GM23338 (cell line): ENCODE data around the gene CADPS. TPM values are rescaled to one million over a fixed set of nuclear protein-coding genes. Genes with fewer than 3 reads are reported as not detected.
A peak's percentile ranks its signal among the peaks of the same experiment; 100 is the strongest.

Experiments
- ATAC-seq: fragments of 200-7000 bp; cut with Tn5 transposase; 3 replicates; pipeline ENCODE4 v1.9.1; 2020
- DNase-seq: peaks from one replicate; pipeline ENCODE4 v3.0.0-alpha.2; 2015; ENCODE audit warnings: low spot score
- H2AFZ ChIP-seq: fragments of 200-600 bp; sonication (generic); 2 replicates; pipeline ENCODE4 v1.8.0; 2016; ENCODE audit warnings: antibody characterized with exemption, mild to moderate bottlenecking, moderate library complexity
- H3F3A ChIP-seq: fragments of 200-600 bp; sonication (generic); replicated peaks from 2 replicates; pipeline ENCODE4 v1.8.0; 2017; ENCODE audit warnings: antibody characterized with exemption, mixed run types, low read depth
- H3K27ac ChIP-seq: fragments of 200-600 bp; sonication (generic); 2 replicates; pipeline ENCODE4 v1.6.1; 2016; ENCODE audit warnings: low read depth
- H3K27me3 ChIP-seq: fragments of 200-600 bp; sonication (generic); 2 replicates; pipeline ENCODE4 v1.8.0; 2016; ENCODE audit warnings: mild to moderate bottlenecking, mixed run types, moderate library complexity; ENCODE audit not compliant: insufficient read depth
- H3K36me3 ChIP-seq: fragments of 200-600 bp; sonication (generic); 2 replicates; pipeline ENCODE4 v1.8.0; 2016; ENCODE audit warnings: mild to moderate bottlenecking; ENCODE audit not compliant: insufficient read depth
- H3K4me1 ChIP-seq: fragments of 200-600 bp; sonication (generic); 2 replicates; pipeline ENCODE4 v1.8.0; 2016; ENCODE audit warnings: mild to moderate bottlenecking, moderate library complexity; ENCODE audit not compliant: insufficient read depth
- H3K4me2 ChIP-seq: fragments of 200-600 bp; sonication (generic); 2 replicates; pipeline ENCODE4 v1.7.1; 2017; ENCODE audit warnings: mixed run types
- H3K4me3 ChIP-seq: fragments of 200-600 bp; sonication (generic); 2 replicates; pipeline ENCODE4 v1.6.1; 2016; ENCODE audit warnings: mixed run types
- H3K79me2 ChIP-seq: fragments of 200-600 bp; sonication (generic); replicated peaks from 2 replicates; pipeline ENCODE4 v1.8.0; 2017; ENCODE audit warnings: mild to moderate bottlenecking; ENCODE audit not compliant: insufficient read depth
- H3K9me2 ChIP-seq: fragments of 200-600 bp; sonication (generic); 2 replicates; pipeline ENCODE4 v1.8.0; 2017; ENCODE audit not compliant: insufficient read depth
- H4K20me1 ChIP-seq: fragments of 200-600 bp; sonication (generic); replicated peaks from 2 replicates; pipeline ENCODE4 v1.8.0; 2017; ENCODE audit warnings: mild to moderate bottlenecking; ENCODE audit not compliant: insufficient read depth
- H3K27ac Mint-ChIP-seq: 2 replicates; pipeline ENCODE4 v1.8.0; 2020; ENCODE audit warnings: inconsistent platforms, mild to moderate bottlenecking, moderate library complexity, mixed read lengths
- H3K27me3 Mint-ChIP-seq: 3 replicates; pipeline ENCODE4 v1.8.0; 2022; ENCODE audit warnings: low read depth, mild to moderate bottlenecking, moderate library complexity, mixed read lengths, inconsistent platforms; ENCODE audit not compliant: insufficient read depth, poor library complexity
- H3K36me3 Mint-ChIP-seq: 3 replicates; pipeline ENCODE4 v1.8.0; 2021; ENCODE audit warnings: low read depth, mild to moderate bottlenecking, inconsistent platforms, moderate library complexity, mixed read lengths
- H3K4me1 Mint-ChIP-seq: 3 replicates; pipeline ENCODE4 v1.8.0; 2020; ENCODE audit warnings: mild to moderate bottlenecking, inconsistent platforms, mixed read lengths
- H3K4me3 Mint-ChIP-seq: 3 replicates; pipeline ENCODE4 v1.8.0; 2021; ENCODE audit warnings: moderate library complexity, mild to moderate bottlenecking, inconsistent platforms, mixed read lengths
- H3K9me3 Mint-ChIP-seq: 3 replicates; pipeline ENCODE4 v1.8.0; 2020; ENCODE audit warnings: moderate library complexity, mild to moderate bottlenecking, inconsistent platforms, mixed read lengths
- CREB1 ChIP-seq: fragments of 250-450 bp; sonication (Bioruptor Pico); IDR thresholded peaks from 2 replicates; pipeline ENCODE4 v1.5.0; 2020; ENCODE audit warnings: low read depth, mild to moderate bottlenecking, moderate library complexity
- EZH2 ChIP-seq: fragments of 200-600 bp; sonication (generic); IDR thresholded peaks from one replicate; pipeline ENCODE4 v1.8.0; 2017; ENCODE audit warnings: antibody characterized with exemption, mild to moderate bottlenecking, low read depth; ENCODE audit not compliant: unreplicated experiment
- EZH2phosphoT487 ChIP-seq: fragments of 200-600 bp; sonication (generic); IDR thresholded peaks from one replicate; pipeline ENCODE4 v1.8.1; 2018; ENCODE audit warnings: antibody characterized with exemption; ENCODE audit not compliant: unreplicated experiment
- JUNB ChIP-seq: IDR thresholded peaks from one replicate; pipeline ENCODE4 v1.6.1; 2016; ENCODE audit warnings: antibody characterized with exemption; ENCODE audit not compliant: unreplicated experiment
- NANOG ChIP-seq: IDR thresholded peaks from 2 replicates; pipeline ENCODE4 v1.6.1; 2016; ENCODE audit warnings: antibody characterized with exemption, borderline replicate concordance
- POLR2AphosphoS5 ChIP-seq: IDR thresholded peaks from 2 replicates; pipeline ENCODE4 v1.6.1; 2016; ENCODE audit warnings: antibody characterized with exemption, low read depth
- ZNF331 ChIP-seq: fragments of 250-450 bp; sonication (Bioruptor Pico); IDR thresholded peaks from 2 replicates; pipeline ENCODE4 v1.5.0; 2020; ENCODE audit warnings: low read depth, mild to moderate bottlenecking, moderate library complexity
- ZNF462 ChIP-seq: fragments of 250-450 bp; sonication (Bioruptor Pico); IDR thresholded peaks from 2 replicates; pipeline ENCODE4 v1.5.0; 2020; ENCODE audit warnings: mild to moderate bottlenecking, moderate library complexity
- polyA plus RNA-seq: library from polyadenylated mRNA; unstranded; fragments of >200 nt; fragmentation: Nextera tagmentation; extraction: Ambion mirVana; gene quantifications from 2 replicates; pipeline ENCODE4 v1.2.1, GENCODE V29; 2016
- total RNA-seq: library from RNA; depleted of rRNA; stranded (reverse); fragments of >200 nt; shearing (Covaris generic); gene quantifications from 2 replicates; pipeline ENCODE4 v1.2.3, GENCODE V29; 2014
- TF ChIP-seq, protein P1 (sequence below), 2 experiments: fragments of 200-600 bp in 1 of 2; sonication (generic) in 1 of 2; conservative IDR thresholded peaks; 2 replicates each; pipeline versions ENCODE4 v1.5.1 to v1.6.1; 2016 to 2017; ENCODE audit warnings: antibody characterized with exemption in 2 of 2, low read depth in 2 of 2, mild to moderate bottlenecking in 2 of 2, moderate library complexity in 1 of 2
- TF ChIP-seq, protein P2 (sequence below): IDR thresholded peaks from one replicate; pipeline ENCODE4 v1.6.1; 2018; ENCODE audit warnings: antibody characterized with exemption; ENCODE audit not compliant: unreplicated experiment

Gene CADPS
- total and polyA plus RNA-seq, 2 experiments from 2014 or later = 14.7 to 22.0 TPM

DNA sequence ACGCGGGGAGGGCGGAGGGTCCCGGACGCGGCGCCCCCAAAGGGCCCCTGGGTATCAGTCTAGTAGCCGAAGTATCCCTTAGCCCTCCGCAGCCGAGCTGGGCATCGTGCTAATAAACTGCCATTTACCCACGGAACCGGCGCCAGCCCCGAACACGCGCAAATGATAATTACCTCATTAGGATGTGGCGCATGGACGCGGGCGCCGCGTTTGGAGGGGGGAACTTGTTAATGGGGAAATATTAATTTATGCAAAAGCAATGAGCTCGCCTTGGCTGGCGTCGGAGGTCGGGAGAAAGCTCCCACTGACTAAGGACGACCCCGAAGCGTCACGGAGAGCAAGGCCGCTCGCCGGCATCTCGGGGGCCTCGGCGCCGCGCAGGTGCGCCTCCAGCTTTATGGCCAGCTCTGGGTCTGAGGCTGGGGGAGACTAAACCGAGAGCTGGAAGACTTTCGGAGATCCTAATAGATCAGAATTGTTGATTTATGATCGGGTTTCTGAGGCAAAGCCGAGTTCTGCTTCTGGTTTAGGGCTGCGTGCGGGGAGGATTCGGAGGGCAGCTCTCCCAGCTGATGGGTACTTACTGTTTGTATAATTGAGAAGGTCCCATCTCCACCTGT lies 501.4 kb downstream of the CADPS start:
- Histone ChIP-seq H4K20me1 (peaks cover 14% of the 10 kb centered on the region; the same call in 1 of the 2 replicates), H2AFZ (peak overlapping the region; percentile 47; the same call in 1 of the 2 replicates), H3F3A (peaks cover 62% of the 10 kb centered on the region), H3K4me3 (peak overlapping the region; percentile 63), H3K27me3 (peaks cover 100% of the 10 kb centered on the region), H3K4me1 (peaks cover 87% of the 10 kb centered on the region), H3K9me2 (no peaks in the 10 kb centered on the region), H3K79me2 (no peaks in the 10 kb centered on the region), H3K4me2 (peak overlapping the region; percentile 80), H3K36me3 (no peaks in the 10 kb centered on the region), H3K27ac (no peak overlapping the region)
- TF ChIP-seq, protein P1, sequence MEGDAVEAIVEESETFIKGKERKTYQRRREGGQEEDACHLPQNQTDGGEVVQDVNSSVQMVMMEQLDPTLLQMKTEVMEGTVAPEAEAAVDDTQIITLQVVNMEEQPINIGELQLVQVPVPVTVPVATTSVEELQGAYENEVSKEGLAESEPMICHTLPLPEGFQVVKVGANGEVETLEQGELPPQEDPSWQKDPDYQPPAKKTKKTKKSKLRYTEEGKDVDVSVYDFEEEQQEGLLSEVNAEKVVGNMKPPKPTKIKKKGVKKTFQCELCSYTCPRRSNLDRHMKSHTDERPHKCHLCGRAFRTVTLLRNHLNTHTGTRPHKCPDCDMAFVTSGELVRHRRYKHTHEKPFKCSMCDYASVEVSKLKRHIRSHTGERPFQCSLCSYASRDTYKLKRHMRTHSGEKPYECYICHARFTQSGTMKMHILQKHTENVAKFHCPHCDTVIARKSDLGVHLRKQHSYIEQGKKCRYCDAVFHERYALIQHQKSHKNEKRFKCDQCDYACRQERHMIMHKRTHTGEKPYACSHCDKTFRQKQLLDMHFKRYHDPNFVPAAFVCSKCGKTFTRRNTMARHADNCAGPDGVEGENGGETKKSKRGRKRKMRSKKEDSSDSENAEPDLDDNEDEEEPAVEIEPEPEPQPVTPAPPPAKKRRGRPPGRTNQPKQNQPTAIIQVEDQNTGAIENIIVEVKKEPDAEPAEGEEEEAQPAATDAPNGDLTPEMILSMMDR (conservative IDR thresholded peaks at IDR 0.05; ENCODE audit: low read depth in 2 of 2) = no peak
- no peak for TF ChIP-seq EZH2
- TF ChIP-seq, protein P2, sequence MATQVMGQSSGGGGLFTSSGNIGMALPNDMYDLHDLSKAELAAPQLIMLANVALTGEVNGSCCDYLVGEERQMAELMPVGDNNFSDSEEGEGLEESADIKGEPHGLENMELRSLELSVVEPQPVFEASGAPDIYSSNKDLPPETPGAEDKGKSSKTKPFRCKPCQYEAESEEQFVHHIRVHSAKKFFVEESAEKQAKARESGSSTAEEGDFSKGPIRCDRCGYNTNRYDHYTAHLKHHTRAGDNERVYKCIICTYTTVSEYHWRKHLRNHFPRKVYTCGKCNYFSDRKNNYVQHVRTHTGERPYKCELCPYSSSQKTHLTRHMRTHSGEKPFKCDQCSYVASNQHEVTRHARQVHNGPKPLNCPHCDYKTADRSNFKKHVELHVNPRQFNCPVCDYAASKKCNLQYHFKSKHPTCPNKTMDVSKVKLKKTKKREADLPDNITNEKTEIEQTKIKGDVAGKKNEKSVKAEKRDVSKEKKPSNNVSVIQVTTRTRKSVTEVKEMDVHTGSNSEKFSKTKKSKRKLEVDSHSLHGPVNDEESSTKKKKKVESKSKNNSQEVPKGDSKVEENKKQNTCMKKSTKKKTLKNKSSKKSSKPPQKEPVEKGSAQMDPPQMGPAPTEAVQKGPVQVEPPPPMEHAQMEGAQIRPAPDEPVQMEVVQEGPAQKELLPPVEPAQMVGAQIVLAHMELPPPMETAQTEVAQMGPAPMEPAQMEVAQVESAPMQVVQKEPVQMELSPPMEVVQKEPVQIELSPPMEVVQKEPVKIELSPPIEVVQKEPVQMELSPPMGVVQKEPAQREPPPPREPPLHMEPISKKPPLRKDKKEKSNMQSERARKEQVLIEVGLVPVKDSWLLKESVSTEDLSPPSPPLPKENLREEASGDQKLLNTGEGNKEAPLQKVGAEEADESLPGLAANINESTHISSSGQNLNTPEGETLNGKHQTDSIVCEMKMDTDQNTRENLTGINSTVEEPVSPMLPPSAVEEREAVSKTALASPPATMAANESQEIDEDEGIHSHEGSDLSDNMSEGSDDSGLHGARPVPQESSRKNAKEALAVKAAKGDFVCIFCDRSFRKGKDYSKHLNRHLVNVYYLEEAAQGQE = no peak
- no peak for TF ChIP-seq ZNF331 (CRISPR knock-in tag)
- TF ChIP-seq JUNB = no peak
- TF ChIP-seq EZH2phosphoT487 = peak; percentile 90
- no peak for TF ChIP-seq NANOG
- ATAC-seq (no peak), DNase-seq (peak; percentile 26)
- Mint-ChIP-seq H3K4me3 (peak overlapping the region; percentile 56), H3K36me3 (no peaks in the 10 kb centered on the region), H3K27ac (no peak overlapping the region), H3K27me3 (peaks cover 99% of the 10 kb centered on the region), H3K4me1 (peaks cover 72% of the 10 kb centered on the region), H3K9me3 (no peaks in the 10 kb centered on the region; the same call in 2 of the 3 replicates)

GRCh38 chr3:62373215-62373614 lies 502.0 kb downstream of the CADPS start, which contains the start of gene FEZF2:
Gene FEZF2 (minus strand): TSS chr3:62373550. CDS start chr3:62372868, 682 bp downstream.
- peaks cover 14% of the 10 kb centered on the region; the same call in 1 of the 2 replicates for H4K20me1 ChIP-seq
- H3K36me3 ChIP-seq = no peaks in the 10 kb centered on the region
- H3K9me2 ChIP-seq = no peaks in the 10 kb centered on the region
- ATAC-seq (0 out of 3 replicates have a peak, but pooled peaks have one; percentile 0), DNase-seq (peak; percentile 84)
- H2AFZ ChIP-seq = peak within 1 kb of the TSS; percentile 56
- H3K4me1 ChIP-seq = peaks cover 81% of the 10 kb centered on the region
- Mint-ChIP-seq H3K4me1 (peaks cover 74% of the 10 kb centered on the region), H3K9me3 (no peaks in the 10 kb centered on the region; the same call in 2 of the 3 replicates), H3K27ac (no peak within 1 kb of the TSS), H3K36me3 (no peaks in the 10 kb centered on the region), H3K4me3 (peak within 1 kb of the TSS; percentile 56), H3K27me3 (peaks cover 99% of the 10 kb centered on the region)
- H3K4me3 ChIP-seq = peak within 1 kb of the TSS; percentile 63
- peak within 1 kb of the TSS; percentile 80 for H3K4me2 ChIP-seq
- peaks cover 100% of the 10 kb centered on the region for H3K27me3 ChIP-seq
- H3F3A ChIP-seq = peaks cover 57% of the 10 kb centered on the region
- H3K27ac ChIP-seq = no peak within 1 kb of the TSS
- no peaks in the 10 kb centered on the region for H3K79me2 ChIP-seq
- peak; percentile 35; the same call in 1 of the 2 replicates for TF ChIP-seq CREB1 (CRISPR knock-in tag)
- TF ChIP-seq ZNF462 = no peak
- TF ChIP-seq POLR2AphosphoS5 = no peak
